ENCODE results near the gene SMLR1.

SMLR1 gene

DNA sequence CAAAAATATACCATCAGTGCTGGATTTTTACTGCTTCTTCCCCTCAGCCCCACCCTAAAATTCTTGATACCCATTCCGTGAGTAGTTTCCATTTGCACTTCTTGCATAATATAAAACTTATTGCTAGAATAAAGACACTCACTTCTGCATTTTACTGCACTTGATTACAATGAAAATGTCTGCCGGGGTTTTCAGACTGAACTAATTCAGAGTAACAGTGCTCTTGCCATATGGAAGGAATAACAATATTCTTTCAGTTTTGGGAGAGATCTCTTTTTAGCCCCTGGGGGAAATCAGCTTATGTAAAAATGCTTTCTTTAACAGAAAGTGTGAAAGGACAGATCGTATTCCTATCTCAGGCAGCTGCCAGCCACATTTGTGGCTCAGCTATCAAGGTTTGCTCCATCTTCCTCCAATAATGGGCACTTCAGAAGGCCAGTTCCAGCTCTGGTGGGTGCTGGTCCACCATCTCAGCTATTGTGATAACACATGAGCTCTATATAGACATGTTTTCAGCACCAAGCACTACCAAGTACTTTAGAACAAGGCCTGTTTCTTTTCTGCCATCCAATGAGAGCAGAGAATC lies 8.9 kb downstream of the SMLR1 start:
- Histone ChIP-seq H4K20me1 (no peaks in the 10 kb centered on the region), H3K27me3 (no peaks in the 10 kb centered on the region), H3K9ac (no peak overlapping the region), H3K4me1 (0 out of 20 replicates have a peak, but pooled peaks cover 0 to 5% (median 0%) of the 10 kb centered on the region in 10 experiments), H3K4me3 (no peak overlapping the region), H3K4me2 (no peak overlapping the region), H3K27ac (no peak overlapping the region), H3K36me3 (peaks cover 0 to 32% (median 23%) of the 10 kb centered on the region in 11 experiments; a peak in 15 of 22 replicates), H3K9me3 (replicated peaks in 1 of 11) (no peaks in the 10 kb centered on the region)
- TF ChIP-seq Cebpa-rat (IDR thresholded peaks at IDR 0.05), result no peak

GRCh38 chr6:130837067-130837466 lies 9.9 kb downstream of the SMLR1 start:
- no peak overlapping the region for H3K4me2 ChIP-seq
- peak in 2 of 11 experiments; percentile 33; a peak in 1 of 22 replicates for TF ChIP-seq Cebpa-rat (IDR thresholded peaks at IDR 0.05)
- H3K27ac ChIP-seq, result no peak overlapping the region
- 0 out of 20 replicates have a peak, but pooled peaks cover 0 to 5% (median 0%) of the 10 kb centered on the region in 10 experiments for H3K4me1 ChIP-seq
- no peak overlapping the region for H3K9ac ChIP-seq
- H3K4me3 ChIP-seq, result no peak overlapping the region
- no peaks in the 10 kb centered on the region for H4K20me1 ChIP-seq
- H3K36me3 ChIP-seq, result peaks cover 0 to 41% (median 26%) of the 10 kb centered on the region in 11 experiments; a peak in 15 of 22 replicates
- no peaks in the 10 kb centered on the region for H3K9me3 ChIP-seq (replicated peaks in 1 of 11)
- H3K27me3 ChIP-seq, result no peaks in the 10 kb centered on the region

DNA sequence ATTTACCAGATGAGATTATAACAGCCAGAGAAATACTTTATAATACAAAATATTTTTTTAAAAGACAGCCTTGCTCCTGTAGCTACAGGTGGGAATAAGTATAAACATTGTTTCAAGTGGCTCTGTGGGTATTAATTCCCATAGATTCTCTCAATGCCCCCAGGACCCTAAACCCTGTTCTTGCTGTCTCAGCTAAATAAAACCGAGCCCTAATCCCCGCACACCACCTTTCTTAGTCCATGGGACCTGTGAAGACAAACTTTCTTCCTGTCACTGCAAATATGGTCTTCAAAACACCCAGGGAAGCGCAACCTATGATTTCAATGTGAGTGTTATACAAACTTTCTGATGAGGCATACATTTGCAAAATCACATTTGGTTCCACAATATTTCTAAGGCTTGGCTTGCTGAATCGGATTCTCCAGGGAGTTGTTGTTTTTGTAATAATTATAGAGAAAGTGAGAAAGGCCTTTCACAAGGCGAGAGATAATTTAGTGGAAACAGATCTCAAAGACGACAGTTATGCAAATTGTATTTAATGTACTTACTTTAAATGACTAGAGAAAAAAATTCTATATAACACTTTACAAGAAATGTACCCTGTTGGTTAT lies 11.1 kb downstream of the SMLR1 start:
- TF ChIP-seq Cebpa-rat (IDR thresholded peaks at IDR 0.05), result no peak
- Histone ChIP-seq H3K4me2 (no peak overlapping the region), H4K20me1 (no peaks in the 10 kb centered on the region), H3K27ac (no peak overlapping the region), H3K36me3 (peaks cover 0 to 41% (median 30%) of the 10 kb centered on the region in 11 experiments; a peak in 15 of 22 replicates), H3K4me3 (no peak overlapping the region), H3K9me3 (replicated peaks in 1 of 11) (no peaks in the 10 kb centered on the region), H3K4me1 (0 out of 20 replicates have a peak, but pooled peaks cover 0 to 5% (median 0%) of the 10 kb centered on the region in 10 experiments), H3K27me3 (no peaks in the 10 kb centered on the region), H3K9ac (no peak overlapping the region)

DNA sequence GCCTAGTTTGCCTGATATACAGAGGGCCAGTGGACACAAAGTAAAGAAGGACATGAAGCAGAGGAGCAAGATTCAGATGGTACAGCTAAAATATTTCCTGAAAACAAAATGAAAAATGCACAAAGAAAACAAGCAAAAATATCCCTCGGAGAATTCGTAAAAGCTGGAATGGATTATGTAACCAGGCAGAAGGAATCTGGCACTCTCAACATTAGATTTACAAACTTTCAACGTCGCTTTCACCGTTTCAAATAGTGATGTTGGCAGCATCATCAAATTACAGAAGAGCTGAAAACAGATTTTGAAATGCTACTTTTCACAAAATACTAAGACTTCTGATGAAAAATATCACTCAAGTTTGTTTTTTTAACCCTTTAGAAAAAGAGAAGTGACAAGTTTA lies 11.7 kb downstream of the SMLR1 start:
- Histone ChIP-seq H3K27ac (no peak overlapping the region), H4K20me1 (no peaks in the 10 kb centered on the region), H3K9me3 (replicated peaks in 1 of 11) (no peaks in the 10 kb centered on the region), H3K9ac (no peak overlapping the region), H3K27me3 (no peaks in the 10 kb centered on the region), H3K4me1 (peaks cover 0 to 8% (median 1%) of the 10 kb centered on the region in 10 experiments; a peak in 4 of 20 replicates), H3K4me3 (no peak overlapping the region), H3K36me3 (peaks cover 0 to 41% (median 30%) of the 10 kb centered on the region in 11 experiments; a peak in 15 of 22 replicates), H3K4me2 (no peak overlapping the region)
- TF ChIP-seq Cebpa-rat (IDR thresholded peaks at IDR 0.05), result no peak

GRCh38 chr6:130839379-130839778 lies 12.2 kb downstream of the SMLR1 start:
- Histone ChIP-seq H3K36me3 (peaks cover 0 to 41% (median 27%) of the 10 kb centered on the region in 11 experiments; a peak in 14 of 22 replicates), H3K9ac (no peak overlapping the region), H3K27me3 (no peaks in the 10 kb centered on the region), H3K4me3 (no peak overlapping the region), H4K20me1 (no peaks in the 10 kb centered on the region), H3K9me3 (replicated peaks in 1 of 11) (no peaks in the 10 kb centered on the region), H3K4me2 (no peak overlapping the region), H3K4me1 (peaks cover 0 to 12% (median 2%) of the 10 kb centered on the region in 10 experiments; a peak in 6 of 20 replicates), H3K27ac (no peak overlapping the region)
- TF ChIP-seq Cebpa-rat (IDR thresholded peaks at IDR 0.05), result no peak

DNA sequence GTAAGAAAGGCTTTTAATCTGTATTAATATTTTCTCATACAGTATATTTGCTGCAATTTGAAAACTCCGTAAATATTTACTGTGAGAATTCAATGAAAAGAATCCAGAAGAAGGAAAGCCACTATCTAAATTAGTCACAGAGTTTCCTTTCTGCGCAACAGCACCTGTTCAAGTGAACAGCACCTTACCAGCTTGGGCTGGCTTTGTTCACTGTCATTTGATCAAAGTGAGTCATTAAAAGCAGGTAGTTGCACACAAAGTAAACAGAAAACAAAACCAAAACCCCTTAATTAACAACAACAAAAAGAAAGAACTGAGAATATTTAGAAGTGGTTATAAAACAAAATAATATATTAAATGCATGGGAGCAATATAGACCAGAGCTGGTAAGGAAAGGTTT lies 12.8 kb downstream of the SMLR1 start:
- Histone ChIP-seq H4K20me1 (no peaks in the 10 kb centered on the region), H3K4me3 (no peak overlapping the region), H3K9ac (no peak overlapping the region), H3K4me2 (no peak overlapping the region), H3K9me3 (replicated peaks in 1 of 11) (no peaks in the 10 kb centered on the region), H3K27ac (no peak overlapping the region), H3K4me1 (peaks cover 0 to 19% (median 2%) of the 10 kb centered on the region in 10 experiments; a peak in 9 of 20 replicates), H3K27me3 (no peaks in the 10 kb centered on the region), H3K36me3 (peaks cover 0 to 41% (median 27%) of the 10 kb centered on the region in 11 experiments; a peak in 14 of 22 replicates)
- TF ChIP-seq Cebpa-rat (IDR thresholded peaks at IDR 0.05), result no peak

DNA sequence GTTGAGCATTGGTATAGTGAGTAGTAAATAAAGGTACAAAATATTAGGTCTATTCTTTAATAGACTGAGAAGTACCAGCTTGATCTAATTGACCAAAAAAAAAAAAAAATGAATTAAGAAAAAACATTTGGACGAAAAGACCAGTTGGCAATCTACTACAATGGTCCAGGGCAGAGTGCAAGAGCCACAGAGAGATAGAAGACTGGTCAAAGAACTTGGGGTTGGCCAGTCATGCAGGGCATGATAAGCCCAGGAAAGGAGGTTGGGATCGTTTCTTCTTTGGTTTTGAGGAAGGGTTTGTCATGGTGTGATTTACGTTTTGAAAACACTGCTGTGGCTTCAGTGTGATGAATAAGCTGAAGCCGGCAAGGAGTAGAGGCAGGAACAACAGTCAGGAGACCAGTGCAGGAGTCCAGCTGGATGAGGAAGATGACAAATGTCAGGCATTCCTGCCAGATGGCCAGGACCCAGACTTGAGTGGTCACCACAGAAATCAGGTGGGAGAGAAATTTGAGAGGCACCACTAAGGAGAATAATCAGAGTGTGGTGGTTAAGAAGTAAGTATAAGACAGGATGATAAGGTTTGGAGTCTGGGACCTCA lies 14.0 kb downstream of the SMLR1 start:
- no peak overlapping the region for H3K4me2 ChIP-seq
- H3K27ac ChIP-seq, result no peak overlapping the region
- TF ChIP-seq Cebpa-rat (IDR thresholded peaks at IDR 0.05), result no peak

DNA sequence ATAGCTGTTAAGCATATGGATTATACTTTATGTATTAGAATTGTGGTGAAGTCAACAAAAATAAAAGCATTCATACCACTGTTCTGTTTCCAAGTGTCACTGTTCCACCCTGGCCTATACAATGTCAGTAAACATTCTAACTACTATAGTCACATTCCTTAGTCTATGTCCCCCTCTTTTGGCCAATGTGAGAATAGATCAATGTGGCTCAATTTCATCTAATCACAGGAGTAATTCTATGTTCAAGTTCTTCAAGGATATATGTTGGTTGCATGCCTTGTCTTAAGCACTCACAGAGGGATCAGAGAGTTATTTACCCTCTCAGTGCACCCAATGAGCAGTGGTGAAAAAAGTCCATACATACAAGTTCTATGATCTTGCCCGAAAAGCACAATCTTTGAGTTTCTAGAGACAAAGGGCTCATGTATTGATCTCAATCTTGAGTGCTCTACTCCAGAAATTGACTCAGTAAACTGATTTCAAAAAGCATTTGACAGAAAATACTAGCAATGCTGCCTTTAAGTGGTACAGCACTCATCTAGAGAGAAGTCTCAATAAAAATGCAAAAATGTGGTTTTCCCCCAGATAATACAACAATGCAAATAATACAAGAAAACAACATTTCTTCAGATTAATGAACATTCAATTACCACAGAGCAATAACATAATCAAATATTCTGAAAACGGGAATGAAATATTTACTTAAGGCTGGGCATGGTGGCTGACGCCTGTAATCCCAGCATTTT lies 16.5 kb downstream of the SMLR1 start:
- Histone ChIP-seq H3K4me3 (no peak overlapping the region), H4K20me1 (no peaks in the 10 kb centered on the region), H3K4me1 (peaks cover 16 to 51% (median 38%) of the 10 kb centered on the region in 10 experiments; a peak in 19 of 20 replicates), H3K36me3 (peaks cover 0 to 33% (median 20%) of the 10 kb centered on the region in 11 experiments; a peak in 13 of 22 replicates), H3K27me3 (no peaks in the 10 kb centered on the region), H3K9ac (no peak overlapping the region), H3K9me3 (replicated peaks in 1 of 11) (no peaks in the 10 kb centered on the region), H3K27ac (no peak overlapping the region), H3K4me2 (peak overlapping the region in 1 of 11 experiments; percentile 14; a peak in 1 of 22 replicates)
- no peak for TF ChIP-seq Cebpa-rat (IDR thresholded peaks at IDR 0.05)

More for the DNA sequence above, 14.0 kb downstream of the SMLR1 start:
- Histone ChIP-seq H3K27me3 (no peaks in the 10 kb centered on the region), H3K9me3 (replicated peaks in 1 of 11) (no peaks in the 10 kb centered on the region), H4K20me1 (no peaks in the 10 kb centered on the region), H3K36me3 (peaks cover 0 to 41% (median 27%) of the 10 kb centered on the region in 11 experiments; a peak in 14 of 22 replicates), H3K4me1 (peaks cover 0 to 31% (median 13%) of the 10 kb centered on the region in 10 experiments; a peak in 13 of 20 replicates), H3K4me3 (no peak overlapping the region), H3K9ac (no peak overlapping the region)
